ENCODE data around the gene SYT17. TPM values are rescaled to one million over a fixed set of nuclear protein-coding genes. Genes with fewer than 3 reads are reported as not detected.

Gene SYT17
- total and polyA plus RNA-seq, 8 donors = 2.9 to 37.1 (median 10.7) TPM

GRCh38 chr16:19192865-19193264 lies 24.8 kb downstream of the SYT17 start:
- no peak for TF ChIP-seq CTCF (IDR thresholded peaks at IDR 0.05)
- TF ChIP-seq POLR2A (IDR thresholded peaks at IDR 0.05) = no peak
- no peak for TF ChIP-seq EP300 (IDR thresholded peaks at IDR 0.05)
- no peak for TF ChIP-seq POLR2AphosphoS5 (IDR thresholded peaks at IDR 0.05)
- Histone ChIP-seq H3K4me1 (peaks cover 0 to 13% (median 2%) of the 10 kb centered on the region in 4 donors), H3K4me3 (no peak overlapping the region), H3K9me3 (no peaks in the 10 kb centered on the region), H3K27me3 (no peaks in the 10 kb centered on the region), H3K36me3 (peaks cover 0 to 11% (median 4%) of the 10 kb centered on the region in 4 donors), H3K27ac (no peak overlapping the region)
- WGBS, 5 donors = 88 to 95% (median 92%) methylated on average over 4 of the region's 4 CpGs
- DNase-seq = no peak
- intact Hi-C loops (cut with DNase I; ENCODE audit: low total_unique reads) = no loop called here

- WGBS, 5 donors = 56 to 73% (median 69%) methylated on average over 6 of the region's 6 CpGs
- H3K9me3 ChIP-seq = peaks cover 0 to 10% (median 3%) of the 10 kb centered on the region in 4 donors
- no peaks in the 10 kb centered on the region for H3K27me3 ChIP-seq
- no peak overlapping the region for H3K4me3 ChIP-seq
- intact Hi-C loops (cut with DNase I; ENCODE audit: low total_unique reads) = no loop called here
- peaks cover 0 to 10% (median 0%) of the 10 kb centered on the region in 4 donors for H3K4me1 ChIP-seq
- no peak overlapping the region for H3K27ac ChIP-seq
- no peak for TF ChIP-seq POLR2A (IDR thresholded peaks at IDR 0.05)
- TF ChIP-seq CTCF (IDR thresholded peaks at IDR 0.05) = no peak
- no peak for TF ChIP-seq EP300 (IDR thresholded peaks at IDR 0.05)
- TF ChIP-seq POLR2AphosphoS5 (IDR thresholded peaks at IDR 0.05) = no peak
- H3K36me3 ChIP-seq = peaks cover 0 to 14% (median 4%) of the 10 kb centered on the region in 4 donors
- DNase-seq = no peak
These were observed 28.8 kb downstream of the SYT17 start for GRCh38 chr16:19196871-19197270.

GRCh38 chr16:19203374-19203966 lies 35.4 kb downstream of the SYT17 start:
- peak in 1 of 3 donors; percentile 36 for TF ChIP-seq POLR2AphosphoS5 (IDR thresholded peaks at IDR 0.05)
- no peak for TF ChIP-seq EP300 (IDR thresholded peaks at IDR 0.05)
- no peak for TF ChIP-seq CTCF (IDR thresholded peaks at IDR 0.05)
- TF ChIP-seq POLR2A (IDR thresholded peaks at IDR 0.05) = no peak
- Histone ChIP-seq H3K27ac (peak overlapping the region in 4 of 5 donors; percentile 4 to 68 (median 30)), H3K36me3 (peaks cover 0 to 2% (median 0%) of the 10 kb centered on the region in 4 donors), H3K27me3 (no peaks in the 10 kb centered on the region), H3K9me3 (peaks cover 0 to 13% (median 5%) of the 10 kb centered on the region in 4 donors), H3K4me3 (no peak overlapping the region), H3K4me1 (peaks cover 3 to 10% (median 6%) of the 10 kb centered on the region in 4 donors)
- peak; percentile 30 to 80 for DNase-seq
- intact Hi-C loops (cut with DNase I; ENCODE audit: low total_unique reads) = no loop called here
- 37 to 53% (median 46%) methylated on average over 12 of the region's 12 CpGs for WGBS, 5 donors

GRCh38 chr16:19210280-19210924 lies 42.4 kb downstream of the SYT17 start:
- TF ChIP-seq POLR2AphosphoS5 (IDR thresholded peaks at IDR 0.05) (no peak), EP300 (IDR thresholded peaks at IDR 0.05) (no peak), CTCF (IDR thresholded peaks at IDR 0.05) (no peak), POLR2A (IDR thresholded peaks at IDR 0.05) (no peak)
- Histone ChIP-seq H3K4me3 (no peak overlapping the region), H3K4me1 (peaks cover 0 to 10% (median 8%) of the 10 kb centered on the region in 4 donors), H3K36me3 (no peaks in the 10 kb centered on the region), H3K27me3 (no peaks in the 10 kb centered on the region), H3K9me3 (peaks cover 0 to 14% (median 6%) of the 10 kb centered on the region in 4 donors), H3K27ac (peak overlapping the region in 2 of 5 donors; percentile 2 to 47)
- intact Hi-C loops (cut with DNase I; ENCODE audit: low total_unique reads) = no loop called here
- DNase-seq = peak; percentile 29 to 74
- 33 to 58% (median 38%) methylated on average over 9 of the region's 9 CpGs for WGBS, 5 donors
